Hepatocyte (in vitro differentiated cells): ENCODE results near the gene SPACA4. TPM values are rescaled to one million over a fixed set of nuclear protein-coding genes. Genes with fewer than 3 reads are reported as not detected.
"Not testable (repeated sequence)": the region's sequence is repeated elsewhere in the genome, so short reads cannot be mapped to it uniquely, and the experiment has no call there.

Source experiments
- DNase-seq: peaks from one replicate; pipeline ENCODE4 v3.0.0-alpha.2; 2016; ENCODE audit warnings: low spot score
- H2AFZ ChIP-seq: fragments of 200-600 bp; sonication (generic); 2 replicates; pipeline ENCODE4 v1.6.0; 2016; ENCODE audit warnings: antibody characterized with exemption, mild to moderate bottlenecking
- H3K27ac ChIP-seq: fragments of 200-600 bp; sonication (generic); 2 replicates; pipeline ENCODE4 v1.5.1; 2016; ENCODE audit warnings: mild to moderate bottlenecking
- H3K27me3 ChIP-seq: fragments of 200-600 bp; sonication (generic); 2 replicates; pipeline ENCODE4 v1.6.1; 2016
- H3K36me3 ChIP-seq: fragments of 200-600 bp; sonication (generic); replicated peaks from 2 replicates; pipeline ENCODE4 v1.5.1; 2016; ENCODE audit warnings: low read depth; ENCODE audit not compliant: insufficient read depth
- H3K4me1 ChIP-seq: fragments of 200-600 bp; sonication (generic); 2 replicates; pipeline ENCODE4 v1.5.1; 2016; ENCODE audit warnings: mild to moderate bottlenecking, moderate library complexity; ENCODE audit not compliant: insufficient read depth
- H3K4me2 ChIP-seq: fragments of 200-600 bp; sonication (generic); 2 replicates; pipeline ENCODE4 v1.6.0; 2016
- H3K4me3 ChIP-seq: fragments of 200-600 bp; sonication (generic); 2 replicates; pipeline ENCODE4 v1.5.1; 2016; ENCODE audit warnings: mild to moderate bottlenecking
- H3K79me2 ChIP-seq: fragments of 200-600 bp; sonication (generic); 2 replicates; pipeline ENCODE4 v1.6.0; 2017; ENCODE audit warnings: mild to moderate bottlenecking
- H3K9me2 ChIP-seq: fragments of 200-600 bp; sonication (generic); replicated peaks from 2 replicates; pipeline ENCODE4 v1.6.0; 2017; ENCODE audit warnings: mild to moderate bottlenecking; ENCODE audit not compliant: insufficient read depth
- H3K9me3 ChIP-seq: fragments of 200-600 bp; sonication (generic); 2 replicates; pipeline ENCODE4 v1.5.1; 2016; ENCODE audit warnings: low read depth, mild to moderate bottlenecking
- H4K20me1 ChIP-seq: fragments of 200-600 bp; sonication (generic); 2 replicates; pipeline ENCODE4 v1.6.0; 2016; ENCODE audit warnings: mild to moderate bottlenecking; ENCODE audit not compliant: insufficient read depth, poor library complexity, severe bottlenecking
- EZH2 ChIP-seq: fragments of 200-600 bp; sonication (generic); IDR thresholded peaks from 2 replicates; pipeline ENCODE4 v1.6.1; 2016; ENCODE audit warnings: antibody characterized with exemption, mild to moderate bottlenecking, borderline replicate concordance
- EZH2phosphoT487 ChIP-seq: fragments of 200-600 bp; sonication (generic); IDR thresholded peaks from one replicate; pipeline ENCODE4 v1.6.1; 2018; ENCODE audit warnings: antibody characterized with exemption, mild to moderate bottlenecking, low read depth, moderate library complexity; ENCODE audit not compliant: unreplicated experiment, severe bottlenecking
- WGBS: methylation state at CpG from one replicate; pipeline ENCODE4 v1.1.6; 2016; ENCODE audit warnings: low lambda C conversion rate; ENCODE audit errors: missing lambda C conversion rate; 5-methylcytosine and 5-hydroxymethylcytosine counted together
- polyA plus RNA-seq: library from polyadenylated mRNA; unstranded; fragments of >200 nt; fragmentation: Nextera tagmentation; extraction: Ambion mirVana; gene quantifications from 2 replicates; pipeline ENCODE4 v1.2.1, GENCODE V29; 2016
- total RNA-seq: library from RNA; depleted of rRNA; stranded (reverse); fragments of >200 nt; gene quantifications from 2 replicates; pipeline ENCODE4 v1.2.3, GENCODE V29; 2014
- TF ChIP-seq, protein P1 (sequence below): fragments of 200-600 bp; sonication (generic); IDR thresholded peaks from 2 replicates; pipeline ENCODE4 v1.5.1; 2016; ENCODE audit warnings: antibody characterized with exemption, mild to moderate bottlenecking; ENCODE audit not compliant: poor library complexity

SPACA4 gene
- total and polyA plus RNA-seq, 2 experiments from 2014 or later: 0.30 TPM; not detected in 1

DNA sequence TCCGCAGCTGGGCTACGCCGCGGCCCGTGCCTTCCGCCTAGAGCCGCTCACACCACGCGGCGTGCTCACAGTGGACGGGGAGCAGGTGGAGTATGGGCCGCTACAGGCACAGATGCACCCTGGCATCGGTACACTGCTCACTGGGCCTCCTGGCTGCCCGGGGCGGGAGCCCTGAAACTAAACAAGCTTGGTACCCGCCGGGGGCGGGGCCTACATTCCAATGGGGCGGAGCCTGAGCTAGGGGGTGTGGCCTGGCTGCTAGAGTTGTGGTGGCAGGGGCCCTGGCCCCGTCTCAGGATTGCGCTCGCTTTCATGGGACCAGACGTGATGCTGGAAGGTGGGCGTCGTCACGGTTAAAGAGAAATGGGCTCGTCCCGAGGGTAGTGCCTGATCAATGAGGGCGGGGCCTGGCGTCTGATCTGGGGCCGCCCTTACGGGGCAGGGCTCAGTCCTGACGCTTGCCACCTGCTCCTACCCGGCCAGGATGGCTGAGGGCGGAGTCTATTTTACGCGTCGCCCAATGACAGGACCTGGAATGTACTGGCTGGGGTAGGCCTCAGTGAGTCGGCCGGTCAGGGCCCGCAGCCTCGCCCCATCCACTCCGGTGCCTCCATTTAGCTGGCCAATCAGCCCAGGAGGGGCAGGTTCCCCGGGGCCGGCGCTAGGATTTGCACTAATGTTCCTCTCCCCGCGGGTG lies 23.2 kb downstream of the SPACA4 start:
- Histone ChIP-seq H3K4me1 (peaks cover 44% of the 10 kb centered on the region), H3K4me2 (peak overlapping the region; percentile 66), H3K27ac (peak overlapping the region; percentile 80), H3K4me3 (no peak overlapping the region), H3K79me2 (peaks cover 17% of the 10 kb centered on the region), H3K9me2 (no peaks in the 10 kb centered on the region), H4K20me1 (no peaks in the 10 kb centered on the region), H2AFZ (no peak overlapping the region), H3K27me3 (no peaks in the 10 kb centered on the region), H3K36me3 (no peaks in the 10 kb centered on the region), H3K9me3 (no peaks in the 10 kb centered on the region)
- no peak for TF ChIP-seq EZH2phosphoT487
- TF ChIP-seq EZH2: no peak
- TF ChIP-seq, protein P1, sequence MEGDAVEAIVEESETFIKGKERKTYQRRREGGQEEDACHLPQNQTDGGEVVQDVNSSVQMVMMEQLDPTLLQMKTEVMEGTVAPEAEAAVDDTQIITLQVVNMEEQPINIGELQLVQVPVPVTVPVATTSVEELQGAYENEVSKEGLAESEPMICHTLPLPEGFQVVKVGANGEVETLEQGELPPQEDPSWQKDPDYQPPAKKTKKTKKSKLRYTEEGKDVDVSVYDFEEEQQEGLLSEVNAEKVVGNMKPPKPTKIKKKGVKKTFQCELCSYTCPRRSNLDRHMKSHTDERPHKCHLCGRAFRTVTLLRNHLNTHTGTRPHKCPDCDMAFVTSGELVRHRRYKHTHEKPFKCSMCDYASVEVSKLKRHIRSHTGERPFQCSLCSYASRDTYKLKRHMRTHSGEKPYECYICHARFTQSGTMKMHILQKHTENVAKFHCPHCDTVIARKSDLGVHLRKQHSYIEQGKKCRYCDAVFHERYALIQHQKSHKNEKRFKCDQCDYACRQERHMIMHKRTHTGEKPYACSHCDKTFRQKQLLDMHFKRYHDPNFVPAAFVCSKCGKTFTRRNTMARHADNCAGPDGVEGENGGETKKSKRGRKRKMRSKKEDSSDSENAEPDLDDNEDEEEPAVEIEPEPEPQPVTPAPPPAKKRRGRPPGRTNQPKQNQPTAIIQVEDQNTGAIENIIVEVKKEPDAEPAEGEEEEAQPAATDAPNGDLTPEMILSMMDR: no peak
- peak; percentile 79 for DNase-seq
- WGBS: 43% methylated on average over 43 of the region's 48 CpGs

DNA sequence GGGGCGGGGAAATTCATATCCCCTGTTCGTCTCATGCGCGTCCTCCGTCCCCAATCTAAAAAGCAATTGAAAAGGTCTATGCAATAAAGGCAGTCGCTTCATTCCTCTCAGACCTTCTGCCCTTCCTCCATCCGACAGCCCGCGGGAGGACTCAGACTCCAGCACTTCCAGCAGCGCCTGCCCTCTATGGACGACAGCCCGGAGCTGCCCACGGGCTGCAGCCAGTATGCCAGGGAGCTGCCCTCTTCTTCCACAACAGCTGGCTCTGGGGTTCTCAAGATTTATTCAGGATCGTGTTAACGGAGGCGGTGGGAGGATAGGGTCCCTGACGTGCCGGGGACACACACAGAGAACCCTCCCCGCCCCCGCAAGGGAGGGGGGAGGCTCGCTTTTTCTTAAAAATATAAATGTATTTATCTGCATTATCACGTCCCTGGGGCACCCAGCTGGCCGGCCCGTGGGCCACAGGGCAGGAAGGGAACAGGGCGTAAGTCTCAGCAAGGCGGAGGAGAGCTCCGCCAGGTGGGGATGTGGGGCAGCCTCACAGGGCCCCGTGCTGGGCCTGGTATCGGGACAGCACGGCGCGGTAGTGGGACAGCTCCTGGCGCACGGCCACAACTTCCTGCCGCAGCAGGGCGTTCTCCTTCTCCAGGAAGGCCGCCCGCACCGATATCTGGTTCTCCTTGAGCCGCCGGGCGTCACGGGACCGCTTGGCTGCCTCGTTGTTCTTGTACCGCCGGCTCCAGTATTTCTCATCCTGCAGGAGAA lies 23.9 kb downstream of the SPACA4 start:
- peak; percentile 89 for DNase-seq
- Histone ChIP-seq H3K4me3 (no peak overlapping the region), H4K20me1 (no peaks in the 10 kb centered on the region), H3K9me2 (no peaks in the 10 kb centered on the region), H3K4me1 (peaks cover 48% of the 10 kb centered on the region), H2AFZ (no peak overlapping the region), H3K36me3 (no peaks in the 10 kb centered on the region), H3K27ac (peak overlapping the region; percentile 80), H3K27me3 (no peaks in the 10 kb centered on the region), H3K9me3 (no peaks in the 10 kb centered on the region), H3K79me2 (peaks cover 10% of the 10 kb centered on the region), H3K4me2 (peak overlapping the region; percentile 66)
- TF ChIP-seq, protein P1: peak; percentile 30
- TF ChIP-seq EZH2: no peak
- WGBS: 11% methylated on average over 46 of the region's 47 CpGs

DNA sequence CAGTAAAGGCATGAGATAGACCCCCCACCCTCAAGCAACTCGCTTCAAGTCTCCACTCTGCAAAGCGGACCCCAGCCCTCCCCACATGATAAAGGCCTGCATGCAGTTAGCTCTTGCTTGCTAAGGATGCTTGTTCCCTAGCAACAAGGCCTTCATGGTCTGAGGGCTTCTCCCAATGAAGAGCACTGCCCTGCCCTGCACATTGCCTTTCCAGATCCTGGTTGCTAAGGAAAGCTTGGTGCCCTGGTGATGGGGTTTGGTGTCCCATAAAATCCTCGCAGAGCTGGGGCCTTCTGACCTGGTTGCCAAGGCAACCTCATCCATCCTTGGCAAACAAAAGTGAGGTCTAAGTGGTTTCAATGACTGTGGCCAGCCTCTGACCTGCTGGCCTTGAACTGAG lies 24.7 kb downstream of the SPACA4 start:
- H2AFZ ChIP-seq: no peak overlapping the region
- no peak for DNase-seq

GRCh38 chr19:48632286-48632685 lies 25.7 kb downstream of the SPACA4 start:
- not testable (repeated sequence) for H3K4me3 ChIP-seq, H3K27me3 ChIP-seq, H4K20me1 ChIP-seq, H3K27ac ChIP-seq, H3K9me2 ChIP-seq, H3K36me3 ChIP-seq, H3K79me2 ChIP-seq, H3K9me3 ChIP-seq, H2AFZ ChIP-seq, DNase-seq, H3K4me2 ChIP-seq
- 94% methylated on average over 11 of the region's 11 CpGs for WGBS
- peaks cover 42% of the 10 kb centered on the region for H3K4me1 ChIP-seq

More for the DNA sequence above, 24.7 kb downstream of the SPACA4 start:
- Histone ChIP-seq H3K4me3 (no peak overlapping the region), H3K9me3 (no peaks in the 10 kb centered on the region), H3K27me3 (no peaks in the 10 kb centered on the region), H3K79me2 (peaks cover 7% of the 10 kb centered on the region), H3K9me2 (no peaks in the 10 kb centered on the region), H3K36me3 (no peaks in the 10 kb centered on the region), H3K4me2 (peak overlapping the region; percentile 66), H4K20me1 (no peaks in the 10 kb centered on the region), H3K4me1 (peaks cover 48% of the 10 kb centered on the region), H3K27ac (peak overlapping the region; percentile 80)
- WGBS: 72% methylated on average over 3 of the region's 3 CpGs
- TF ChIP-seq EZH2: no peak
- no peak for TF ChIP-seq EZH2phosphoT487
- TF ChIP-seq, protein P1: no peak
